ENCODE measurements around the gene CFAP97. TPM values are rescaled to one million over a fixed set of nuclear protein-coding genes. Genes with fewer than 3 reads are reported as not detected.

Gene CFAP97
- total and polyA plus RNA-seq, 11 donors = 2.0 to 22.7 (median 12.4) TPM

- WGBS, 4 donors = 27 to 44% (median 36%) methylated on average over 2 of the region's 2 CpGs
- TF ChIP-seq CTCF (IDR thresholded peaks at IDR 0.05) = no peak
- TF ChIP-seq POLR2A (IDR thresholded peaks at IDR 0.05) = no peak
- H3K4me1 ChIP-seq = peaks cover 5 to 46% (median 31%) of the 10 kb centered on the region in 12 donors
Measured at GRCh38 chr4:185112104-185112503, 91.7 kb downstream of the CFAP97 start.

GRCh38 chr4:185110375-185110823 lies 93.4 kb downstream of the CFAP97 start:
- Histone ChIP-seq H3K36me3 (no peaks in the 10 kb centered on the region), H3K4me1 (peaks cover 5 to 38% (median 24%) of the 10 kb centered on the region in 12 donors), H3K4me3 (no peak overlapping the region), H3K27ac (peak overlapping the region in 2 of 12 donors; percentile 84 to 94), H3K27me3 (no peaks in the 10 kb centered on the region), H3K9me3 (no peaks in the 10 kb centered on the region)
- intact Hi-C loops (cut with DNase I) = no loop called here
- DNase-seq = no peak
- WGBS, 4 donors = 71 to 78% (median 74%) methylated on average over 11 of the region's 11 CpGs
- no peak for TF ChIP-seq POLR2A (IDR thresholded peaks at IDR 0.05)
- no peak for TF ChIP-seq CTCF (IDR thresholded peaks at IDR 0.05)
- no peak for ATAC-seq

More at GRCh38 chr4:185112104-185112503, 91.7 kb downstream of the CFAP97 start:
- Histone ChIP-seq H3K36me3 (no peaks in the 10 kb centered on the region), H3K27me3 (no peaks in the 10 kb centered on the region), H3K9me3 (no peaks in the 10 kb centered on the region), H3K4me3 (no peak overlapping the region), H3K27ac (peak overlapping the region; percentile 58 to 94 (median 82))
- ATAC-seq (peak; percentile 94 to 96 (median 96)), DNase-seq (peak in 4 of 5 donors; percentile 57 to 72 (median 64))
- intact Hi-C loops (cut with DNase I) = no loop called here

GRCh38 chr4:185109736-185110135 lies 94.1 kb downstream of the CFAP97 start:
- ATAC-seq (no peak), DNase-seq (no peak)
- intact Hi-C loops (cut with DNase I) = no loop called here

More at GRCh38 chr4:185109736-185110135, 94.1 kb downstream of the CFAP97 start:
- H3K27ac ChIP-seq = no peak overlapping the region
- H3K36me3 ChIP-seq = no peaks in the 10 kb centered on the region
- no peaks in the 10 kb centered on the region for H3K9me3 ChIP-seq
- H3K4me1 ChIP-seq = peaks cover 5 to 34% (median 24%) of the 10 kb centered on the region in 12 donors
- H3K4me3 ChIP-seq = no peak overlapping the region
- no peaks in the 10 kb centered on the region for H3K27me3 ChIP-seq
- TF ChIP-seq POLR2A (IDR thresholded peaks at IDR 0.05) (no peak), CTCF (IDR thresholded peaks at IDR 0.05) (no peak)

Other genes starting within 250 kb of the CFAP97 start
- not detected for gene HELT, start 185.5 kb downstream of the CFAP97 start, total RNA-seq
- gene HELT, start 185.5 kb downstream of the CFAP97 start, polyA plus RNA-seq = not detected
- gene SLC25A4, start 60.7 kb downstream of the CFAP97 start, total RNA-seq = 1,000 to 10,000 TPM in 8 of 9 donors, 100 to 1,000 TPM in 1; 878 to 2,214 (median 1,547) TPM
- 1,000 to 10,000 TPM in 1 of 2 donors, 100 to 1,000 TPM in 1; 935 to 1,170 TPM for gene SLC25A4, start 60.7 kb downstream of the CFAP97 start, polyA plus RNA-seq
- 10 to 100 TPM in 5 of 9 donors, 1 to 10 TPM in 4; 7.5 to 12.4 (median 10.7) TPM for gene SNX25, start 5.6 kb upstream of the CFAP97 start, total RNA-seq
- gene SNX25, start 5.6 kb upstream of the CFAP97 start, polyA plus RNA-seq = 10 to 100 TPM in 1 of 2 donors, 1 to 10 TPM in 1; 3.1 to 10.1 TPM
- gene LRP2BP, start 191.9 kb upstream of the CFAP97 start, total RNA-seq = 1 to 10 TPM in 8 of 9 donors, under 1 TPM in 1; 0.80 to 3.5 (median 1.3) TPM
- gene LRP2BP, start 191.9 kb upstream of the CFAP97 start, polyA plus RNA-seq = 1 to 10 TPM in 1 of 2 donors, under 1 TPM in 1; 0.62 to 1.2 TPM
- gene ANKRD37, start 192.8 kb upstream of the CFAP97 start, total RNA-seq = 10 to 100 TPM in 7 of 9 donors, 1 to 10 TPM in 2; 8.4 to 21.3 (median 12.2) TPM
- gene ANKRD37, start 192.8 kb upstream of the CFAP97 start, polyA plus RNA-seq = 10 to 100 TPM; 11.8 to 30.6 TPM
- 10 to 100 TPM; 25.2 to 52.4 (median 35.1) TPM for gene UFSP2, start 222.0 kb upstream of the CFAP97 start, total RNA-seq
- gene UFSP2, start 222.0 kb upstream of the CFAP97 start, polyA plus RNA-seq = 10 to 100 TPM; 17.7 to 35.0 TPM